ENCODE data around the gene DYSF. TPM values are rescaled to one million over a fixed set of nuclear protein-coding genes. Genes with fewer than 3 reads are reported as not detected.
A peak's percentile ranks its signal among the peaks of the same experiment; 100 is the strongest.

DYSF gene
- total RNA-seq, 2 experiments from 2014 or later = not detected

GRCh38 chr2:71548646-71549425 lies 95.5 kb downstream of the DYSF start:
- ChIA-PET CTCF (ENCODE audit: unreplicated experiment) (no interaction called here), POLR2A (no interaction called here)
- Histone ChIP-seq H3K9me2 (ENCODE audit: insufficient read depth, low read length) (no peaks in the 10 kb centered on the region), H4K20me1 (ENCODE audit: insufficient read depth, low read length) (no peaks in the 10 kb centered on the region), H3K36me3 (ENCODE audit: insufficient read depth, low read length) (no peaks in the 10 kb centered on the region), H2AFZ (ENCODE audit: low read length) (no peak overlapping the region), H3K4me3 (ENCODE audit: low read depth, low read length, poor library complexity, severe bottlenecking) (no peak overlapping the region), H3K79me2 (ENCODE audit: insufficient read depth, low read depth, low read length) (no peaks in the 10 kb centered on the region), H3K27ac (ENCODE audit: low read depth, low read length, poor library complexity, severe bottlenecking) (no peak overlapping the region), H3K9me3 (ENCODE audit: low read length) (no peaks in the 10 kb centered on the region), H3K4me1 (ENCODE audit: insufficient read depth, low read length, poor library complexity, severe bottlenecking) (peaks cover 4% of the 10 kb centered on the region), H3K4me2 (ENCODE audit: low read length) (no peak overlapping the region)
- TF ChIP-seq EZH2phosphoT487 (IDR thresholded peaks at IDR 0.05; ENCODE audit: borderline replicate concordance, low read depth, low read length) (no peak), CTCF (conservative IDR thresholded peaks at IDR 0.05; ENCODE audit: low read length) (peak; percentile 79)
- intact Hi-C loops (cut with micrococcal nuclease; ENCODE audit: unreplicated experiment) = loop anchor here (5.0 kb wide), 2 partner anchors 588 to 1028 kb away; no protein-coding TSS in a partner anchor
- peak; percentile 53 for DNase-seq (ENCODE audit: low spot score)
- no TSS peak for BruUV-seq (replicated peaks)

DNA sequence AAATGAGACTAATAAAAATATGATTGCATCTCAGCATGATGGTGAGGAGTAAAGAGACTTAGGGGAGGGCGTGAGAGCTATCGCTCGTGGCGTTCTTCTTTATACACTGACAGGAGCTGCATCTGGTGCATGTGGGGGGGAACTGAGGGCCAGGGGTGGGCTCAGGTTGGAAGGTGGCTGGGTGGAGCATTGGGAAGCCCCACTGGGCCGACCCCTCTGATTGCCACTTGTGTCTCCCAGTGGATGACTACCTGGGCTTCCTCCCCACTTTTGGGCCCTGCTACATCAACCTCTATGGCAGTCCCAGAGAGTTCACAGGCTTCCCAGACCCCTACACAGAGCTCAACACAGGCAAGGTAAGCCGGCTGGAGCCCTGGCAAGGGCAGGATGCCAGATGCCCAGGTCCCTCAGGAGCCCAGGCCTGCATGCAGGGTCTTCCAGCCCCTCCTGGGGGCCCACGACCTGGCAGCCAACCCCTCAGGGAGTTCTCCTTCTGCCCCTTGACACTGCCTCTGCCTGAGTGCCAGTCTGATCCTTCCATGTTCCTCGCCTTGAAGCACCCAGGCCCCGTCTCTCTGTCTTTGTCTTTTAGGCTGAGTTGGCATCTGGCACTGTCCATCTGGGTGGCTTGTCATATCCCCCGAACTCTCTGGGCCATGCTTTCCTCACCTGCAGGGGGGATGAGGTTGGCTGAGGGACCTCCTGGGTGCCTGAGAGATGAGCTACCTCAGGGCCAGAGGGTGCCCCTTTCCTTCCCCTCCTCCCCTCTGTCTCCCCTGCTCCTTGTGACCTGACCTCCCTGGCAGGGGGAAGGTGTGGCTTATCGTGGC lies 97.7 kb downstream of the DYSF start:
- Histone ChIP-seq H3K9me3 (ENCODE audit: low read length) (no peaks in the 10 kb centered on the region), H4K20me1 (ENCODE audit: insufficient read depth, low read length) (no peaks in the 10 kb centered on the region), H3K79me2 (ENCODE audit: insufficient read depth, low read depth, low read length) (no peaks in the 10 kb centered on the region), H3K36me3 (ENCODE audit: insufficient read depth, low read length) (no peaks in the 10 kb centered on the region), H3K4me2 (ENCODE audit: low read length) (no peak overlapping the region), H3K4me1 (ENCODE audit: insufficient read depth, low read length, poor library complexity, severe bottlenecking) (no peaks in the 10 kb centered on the region), H2AFZ (ENCODE audit: low read length) (no peak overlapping the region), H3K4me3 (ENCODE audit: low read depth, low read length, poor library complexity, severe bottlenecking) (no peak overlapping the region), H3K27ac (ENCODE audit: low read depth, low read length, poor library complexity, severe bottlenecking) (no peak overlapping the region), H3K9me2 (ENCODE audit: insufficient read depth, low read length) (no peaks in the 10 kb centered on the region)
- ChIA-PET CTCF (ENCODE audit: unreplicated experiment) (no interaction called here), POLR2A (no interaction called here)
- DNase-seq (ENCODE audit: low spot score) = no peak
- TF ChIP-seq CTCF (conservative IDR thresholded peaks at IDR 0.05; ENCODE audit: low read length) = no peak
- no peak for TF ChIP-seq EZH2phosphoT487 (IDR thresholded peaks at IDR 0.05; ENCODE audit: borderline replicate concordance, low read depth, low read length)
- no TSS peak for BruUV-seq (replicated peaks)
- intact Hi-C loops (cut with micrococcal nuclease; ENCODE audit: unreplicated experiment) = no loop called here

GRCh38 chr2:71551631-71551915 lies 98.2 kb downstream of the DYSF start:
- H3K4me1 ChIP-seq (ENCODE audit: insufficient read depth, low read length, poor library complexity, severe bottlenecking) = no peaks in the 10 kb centered on the region
- no peak overlapping the region for H2AFZ ChIP-seq (ENCODE audit: low read length)
- no peaks in the 10 kb centered on the region for H3K9me2 ChIP-seq (ENCODE audit: insufficient read depth, low read length)
- no peak overlapping the region for H3K27ac ChIP-seq (ENCODE audit: low read depth, low read length, poor library complexity, severe bottlenecking)
- H3K9me3 ChIP-seq (ENCODE audit: low read length) = no peaks in the 10 kb centered on the region
- TF ChIP-seq CTCF (conservative IDR thresholded peaks at IDR 0.05; ENCODE audit: low read length) (no peak), EZH2phosphoT487 (IDR thresholded peaks at IDR 0.05; ENCODE audit: borderline replicate concordance, low read depth, low read length) (no peak)
- no peaks in the 10 kb centered on the region for H4K20me1 ChIP-seq (ENCODE audit: insufficient read depth, low read length)
- H3K79me2 ChIP-seq (ENCODE audit: insufficient read depth, low read depth, low read length) = no peaks in the 10 kb centered on the region
- BruUV-seq (replicated peaks) = no TSS peak
- no peaks in the 10 kb centered on the region for H3K36me3 ChIP-seq (ENCODE audit: insufficient read depth, low read length)
- intact Hi-C loops (cut with micrococcal nuclease; ENCODE audit: unreplicated experiment) = no loop called here
- POLR2A ChIA-PET = no interaction called here
- no peak overlapping the region for H3K4me2 ChIP-seq (ENCODE audit: low read length)
- H3K4me3 ChIP-seq (ENCODE audit: low read depth, low read length, poor library complexity, severe bottlenecking) = no peak overlapping the region
- CTCF ChIA-PET (ENCODE audit: unreplicated experiment) = no interaction called here
- no peak for DNase-seq (ENCODE audit: low spot score)
